Measurements from ENCODE around the gene ATP10A.

DNA sequence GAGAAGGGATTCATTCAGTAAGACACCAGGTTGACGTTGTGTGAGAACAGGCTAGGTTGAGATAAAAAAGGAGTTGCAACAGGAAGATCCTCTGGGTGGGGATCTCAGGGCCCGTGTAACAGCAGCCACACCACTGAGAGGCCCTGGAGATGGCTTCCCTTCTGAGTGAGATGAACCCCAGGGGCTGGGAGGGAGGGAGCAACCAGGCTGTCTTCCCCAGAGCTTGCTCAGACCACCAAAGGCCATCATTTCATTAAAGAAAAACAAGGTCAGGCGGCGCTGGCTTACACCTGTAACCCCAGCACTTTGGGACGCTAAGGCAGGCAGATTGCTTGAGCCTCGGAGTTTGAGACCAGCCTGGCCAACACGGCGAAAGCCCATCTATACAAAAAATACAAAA lies 187.7 kb downstream of the ATP10A start:
- TF ChIP-seq GATA1 (IDR thresholded peaks at IDR 0.05; ENCODE audit: low read depth, low read length) (no peak), POLR2A (IDR thresholded peaks at IDR 0.05; ENCODE audit: low read length) (no peak)

Data from erythroblast (primary cell).